Measurements from ENCODE around the gene PDPK1. TPM values are rescaled to one million over a fixed set of nuclear protein-coding genes. Genes with fewer than 3 reads are reported as not detected.
A peak's percentile ranks its signal among the peaks of the same experiment; 100 is the strongest.

The PDPK1 gene
- total and polyA plus RNA-seq, 8 donors: 36.5 to 64.8 (median 44.4) TPM

DNA sequence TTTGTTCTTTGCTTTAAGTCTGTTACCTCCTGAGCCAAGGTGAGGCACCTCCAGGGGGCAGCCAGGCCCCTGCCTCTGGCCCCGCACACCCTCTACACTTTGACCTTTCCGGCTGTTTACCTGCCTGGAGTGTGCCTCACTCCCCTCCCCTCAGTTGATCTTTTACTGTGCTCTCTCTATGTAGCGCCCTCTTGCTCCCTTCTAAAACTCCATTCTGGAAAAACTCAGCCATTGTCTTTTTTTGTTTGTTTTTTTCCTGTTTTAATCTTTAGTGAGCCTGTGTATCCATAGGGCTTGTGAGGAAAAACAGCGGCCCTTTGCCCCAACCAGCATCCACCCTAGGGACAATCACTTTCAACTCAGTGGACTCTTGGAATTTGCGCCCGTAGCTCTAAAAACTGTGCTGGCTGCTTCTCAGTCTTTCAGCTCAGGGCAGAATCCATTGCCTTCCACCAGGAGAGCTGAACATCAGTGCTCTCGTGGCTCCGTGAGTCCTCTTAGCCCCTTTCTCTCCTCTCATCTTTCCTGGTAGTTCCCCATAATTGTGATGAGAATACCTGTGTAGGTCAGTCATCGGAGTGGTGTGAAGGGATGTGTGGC, 13.4 kb upstream of the PDPK1 start:
- peaks cover 0 to 86% of the 10 kb centered on the region in 2 donors for H3K36me3 ChIP-seq
- ATAC-seq: no peak

DNA sequence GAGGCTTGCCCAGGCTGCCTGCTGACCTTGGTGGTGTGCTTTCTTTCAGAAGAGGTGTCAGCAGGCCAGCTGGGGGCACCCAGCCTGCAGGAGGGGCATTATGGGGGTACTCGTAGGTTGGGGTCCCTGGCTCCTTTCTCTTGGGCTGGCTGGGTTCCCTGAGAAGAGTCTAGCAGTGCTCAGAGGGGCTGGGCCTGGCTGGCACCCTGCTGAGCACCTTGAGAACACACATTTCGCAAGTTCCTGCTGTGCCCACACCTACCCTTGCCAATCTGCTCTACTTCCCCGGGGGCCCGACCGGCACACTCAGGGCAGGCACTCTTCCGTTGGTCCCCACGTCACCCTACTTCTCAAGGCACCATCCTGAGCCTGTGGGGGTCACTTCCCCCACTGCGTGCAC, 11.7 kb upstream of the PDPK1 start:
- H3K4me1 ChIP-seq: peaks cover 3 to 47% of the 10 kb centered on the region in 2 donors
- peaks cover 0 to 96% of the 10 kb centered on the region in 2 donors for H3K36me3 ChIP-seq
- TF ChIP-seq, protein P1, sequence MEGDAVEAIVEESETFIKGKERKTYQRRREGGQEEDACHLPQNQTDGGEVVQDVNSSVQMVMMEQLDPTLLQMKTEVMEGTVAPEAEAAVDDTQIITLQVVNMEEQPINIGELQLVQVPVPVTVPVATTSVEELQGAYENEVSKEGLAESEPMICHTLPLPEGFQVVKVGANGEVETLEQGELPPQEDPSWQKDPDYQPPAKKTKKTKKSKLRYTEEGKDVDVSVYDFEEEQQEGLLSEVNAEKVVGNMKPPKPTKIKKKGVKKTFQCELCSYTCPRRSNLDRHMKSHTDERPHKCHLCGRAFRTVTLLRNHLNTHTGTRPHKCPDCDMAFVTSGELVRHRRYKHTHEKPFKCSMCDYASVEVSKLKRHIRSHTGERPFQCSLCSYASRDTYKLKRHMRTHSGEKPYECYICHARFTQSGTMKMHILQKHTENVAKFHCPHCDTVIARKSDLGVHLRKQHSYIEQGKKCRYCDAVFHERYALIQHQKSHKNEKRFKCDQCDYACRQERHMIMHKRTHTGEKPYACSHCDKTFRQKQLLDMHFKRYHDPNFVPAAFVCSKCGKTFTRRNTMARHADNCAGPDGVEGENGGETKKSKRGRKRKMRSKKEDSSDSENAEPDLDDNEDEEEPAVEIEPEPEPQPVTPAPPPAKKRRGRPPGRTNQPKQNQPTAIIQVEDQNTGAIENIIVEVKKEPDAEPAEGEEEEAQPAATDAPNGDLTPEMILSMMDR (IDR thresholded peaks at IDR 0.05): no peak
- H3K4me3 ChIP-seq: no peak overlapping the region
- peak; percentile 66 for ATAC-seq
- intact Hi-C loops (cut with DNase I): no loop called here
- H3K27ac ChIP-seq: peak overlapping the region in 1 of 2 donors; percentile 66
- peak in 1 of 4 donors; percentile 73 for DNase-seq
- no peaks in the 10 kb centered on the region for H3K27me3 ChIP-seq
- no peaks in the 10 kb centered on the region for H3K9me3 ChIP-seq

More for the DNA sequence above, 13.4 kb upstream of the PDPK1 start:
- Histone ChIP-seq H3K27me3 (no peaks in the 10 kb centered on the region), H3K4me1 (peaks cover 8 to 48% of the 10 kb centered on the region in 2 donors), H3K4me3 (no peak overlapping the region), H3K27ac (no peak overlapping the region), H3K9me3 (no peaks in the 10 kb centered on the region)
- DNase-seq: peak in 1 of 4 donors; percentile 13
- TF ChIP-seq, protein P1 (IDR thresholded peaks at IDR 0.05): no peak
- intact Hi-C loops (cut with DNase I): no loop called here

DNA sequence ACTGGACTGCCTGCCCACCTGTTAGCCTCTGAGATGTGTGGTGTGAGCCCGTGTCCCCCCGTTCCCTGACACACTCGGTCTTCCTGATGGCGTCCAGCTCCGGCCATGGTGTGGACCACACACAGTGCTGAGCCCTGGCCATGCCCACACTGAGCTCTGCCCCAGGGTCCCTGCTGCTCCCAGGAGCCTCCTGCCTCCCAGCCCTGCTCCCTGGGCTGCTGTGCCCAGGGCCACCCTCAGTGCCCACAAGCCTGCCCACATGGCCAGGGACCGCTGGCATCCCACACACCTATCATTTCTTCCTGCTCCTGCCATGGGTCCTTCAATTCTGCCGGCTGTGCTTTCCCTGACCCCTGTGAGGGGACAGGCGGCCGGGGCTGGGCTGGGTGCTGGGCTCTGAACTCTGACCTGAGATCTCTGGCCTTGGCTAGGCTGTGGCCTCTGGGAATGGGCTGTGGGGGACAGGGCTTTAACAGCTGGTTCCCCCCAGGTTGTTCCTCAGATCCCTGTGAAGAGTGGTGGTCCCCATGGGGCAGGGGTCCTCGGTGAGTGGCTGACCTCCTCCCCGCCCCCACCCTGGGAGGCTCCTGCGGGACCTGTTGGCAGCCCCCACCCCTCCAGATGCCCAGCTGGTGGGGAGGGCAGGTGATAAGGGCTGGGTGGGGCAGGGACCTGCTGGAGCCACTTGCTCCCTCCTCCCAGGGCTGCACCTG, 10.6 kb upstream of the PDPK1 start:
- no peak overlapping the region for H3K4me3 ChIP-seq
- H3K36me3 ChIP-seq: peaks cover 0 to 87% of the 10 kb centered on the region in 2 donors
- H3K27me3 ChIP-seq: no peaks in the 10 kb centered on the region
- TF ChIP-seq, protein P1 (IDR thresholded peaks at IDR 0.05): no peak
- peaks cover 0 to 41% of the 10 kb centered on the region in 2 donors for H3K4me1 ChIP-seq
- intact Hi-C loops (cut with DNase I): no loop called here
- H3K27ac ChIP-seq: no peak overlapping the region
- no peaks in the 10 kb centered on the region for H3K9me3 ChIP-seq
- ATAC-seq: no peak
- peak in 1 of 4 donors; percentile 64 for DNase-seq

GRCh38 chr16:2527784-2528100, 10.1 kb upstream of the PDPK1 start:
- TF ChIP-seq, protein P1 (IDR thresholded peaks at IDR 0.05): no peak
- Histone ChIP-seq H3K4me1 (peaks cover 0 to 43% of the 10 kb centered on the region in 2 donors), H3K27ac (no peak overlapping the region), H3K9me3 (no peaks in the 10 kb centered on the region), H3K36me3 (peaks cover 0 to 82% of the 10 kb centered on the region in 2 donors), H3K27me3 (no peaks in the 10 kb centered on the region), H3K4me3 (no peak overlapping the region)
- intact Hi-C loops (cut with DNase I): no loop called here
- ATAC-seq (no peak), DNase-seq (peak in 1 of 4 donors; percentile 76)

All from left lung (tissue), 10 donors.